ELF-1 (cell line): ENCODE measurements around the gene STAC2.
"Not testable (repeated sequence)": the region's sequence is repeated elsewhere in the genome, so short reads cannot be mapped to it uniquely, and the experiment has no call there.

Source experiments
- DNase-seq: peaks from one replicate; pipeline ENCODE4 v3.0.0-alpha.2; 2016; ENCODE audit warnings: low read depth, low spot score

Gene STAC2, protein sequence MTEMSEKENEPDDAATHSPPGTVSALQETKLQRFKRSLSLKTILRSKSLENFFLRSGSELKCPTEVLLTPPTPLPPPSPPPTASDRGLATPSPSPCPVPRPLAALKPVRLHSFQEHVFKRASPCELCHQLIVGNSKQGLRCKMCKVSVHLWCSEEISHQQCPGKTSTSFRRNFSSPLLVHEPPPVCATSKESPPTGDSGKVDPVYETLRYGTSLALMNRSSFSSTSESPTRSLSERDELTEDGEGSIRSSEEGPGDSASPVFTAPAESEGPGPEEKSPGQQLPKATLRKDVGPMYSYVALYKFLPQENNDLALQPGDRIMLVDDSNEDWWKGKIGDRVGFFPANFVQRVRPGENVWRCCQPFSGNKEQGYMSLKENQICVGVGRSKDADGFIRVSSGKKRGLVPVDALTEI

GRCh38 chr17:39225308-39225958 lies at the start of gene STAC2:
TSS of gene STAC2 (minus strand) at chr17:39225945. CDS start at chr17:39225502, 443 bp downstream.
- DNase-seq: no peak

GRCh38 chr17:39271546-39271945 lies 45.8 kb upstream of the STAC2 start:
- DNase-seq: no peak

DNA sequence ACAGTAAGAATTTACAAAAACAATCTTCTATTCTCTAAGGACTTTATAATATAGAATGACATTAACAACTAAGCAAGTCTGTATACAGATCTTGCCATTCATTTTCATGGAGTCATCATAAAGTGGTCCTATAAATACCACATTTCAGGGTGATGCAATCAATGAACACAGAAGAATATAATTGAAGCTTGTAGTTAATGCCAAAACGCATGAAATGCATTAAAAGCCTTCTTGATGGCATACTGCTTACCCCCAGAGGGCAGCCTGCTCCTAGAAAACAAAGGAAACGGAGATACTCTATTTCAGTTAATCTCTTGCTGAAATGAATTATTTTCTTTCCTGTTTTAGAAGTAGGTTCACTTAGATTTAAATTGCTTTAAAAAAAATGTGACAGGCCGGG lies 45.2 kb upstream of the STAC2 start:
- DNase-seq: no peak

DNA sequence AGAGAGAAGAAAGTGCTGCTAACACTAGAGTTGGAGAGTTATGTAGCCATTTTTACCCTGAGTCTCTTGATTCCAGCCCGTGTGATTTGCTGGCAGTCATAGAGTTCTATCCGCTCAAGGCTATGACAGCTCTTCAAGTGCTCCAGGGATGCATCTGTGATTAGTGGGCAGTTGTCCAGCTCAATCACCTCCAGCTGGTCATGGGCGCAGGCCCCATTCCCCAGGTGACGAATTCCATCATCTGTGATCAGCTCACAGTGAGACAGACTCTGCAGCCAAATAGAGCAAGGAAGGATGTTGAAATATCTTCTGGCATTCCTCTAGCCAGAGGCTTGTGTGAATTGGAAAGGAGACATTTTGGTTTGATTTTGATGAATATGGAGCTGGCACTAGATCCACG lies 38.4 kb upstream of the STAC2 start:
- DNase-seq: no peak

DNA sequence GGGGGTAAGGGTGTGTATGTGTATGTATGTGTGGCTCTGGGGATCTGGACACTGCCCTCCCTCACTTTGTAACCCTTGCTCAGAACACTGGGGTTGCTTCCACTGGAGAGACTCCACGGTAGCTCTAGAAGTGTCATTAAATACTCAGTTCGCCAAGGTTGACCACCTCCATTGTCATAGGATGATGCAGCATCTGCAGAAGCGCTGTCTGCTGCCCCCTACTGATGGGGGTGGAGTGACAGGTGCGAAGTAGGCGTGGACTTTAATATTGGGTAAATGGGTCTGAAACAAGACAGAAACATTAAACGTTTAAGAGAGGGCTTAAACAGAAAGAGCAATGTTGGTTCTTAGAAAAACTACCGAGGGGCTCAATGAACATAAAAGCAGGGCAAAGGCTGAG lies 35.5 kb upstream of the STAC2 start:
- peak; percentile 27 for DNase-seq

DNA sequence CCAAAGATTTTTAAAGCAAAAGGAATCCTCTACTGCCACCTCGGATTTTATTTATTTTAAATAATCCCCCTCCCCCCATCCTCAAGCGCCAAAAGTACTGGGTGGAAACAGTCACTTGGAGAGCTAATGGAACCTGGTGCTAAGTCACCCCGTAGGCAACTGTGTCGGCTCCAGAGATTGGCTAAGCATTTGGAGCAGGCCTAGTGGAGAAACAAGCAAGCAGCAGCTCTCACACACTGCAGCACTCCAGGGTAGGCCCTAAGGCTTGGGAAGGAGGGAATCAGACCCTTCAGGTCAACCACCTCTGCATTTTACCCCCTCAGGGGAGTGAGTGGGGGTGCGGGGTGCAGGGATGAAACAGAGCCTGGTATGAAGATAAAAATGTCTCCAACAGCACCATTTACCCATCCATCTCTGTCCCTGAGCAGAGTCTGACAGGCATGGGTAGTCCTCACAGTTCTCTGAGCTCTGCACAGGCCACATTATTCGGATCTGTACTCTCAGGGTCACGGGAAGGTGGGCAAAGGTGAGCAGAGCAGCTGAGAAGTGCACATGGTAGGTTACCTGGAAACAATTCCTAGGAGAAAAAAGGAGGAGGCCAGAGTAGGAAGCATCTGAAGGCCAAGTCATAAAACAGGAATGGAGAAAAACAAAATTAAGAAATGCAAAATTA lies 27.2 kb upstream of the STAC2 start:
- DNase-seq: peak; percentile 67

GRCh38 chr17:39251997-39252396 lies 26.3 kb upstream of the STAC2 start:
- DNase-seq: no peak

DNA sequence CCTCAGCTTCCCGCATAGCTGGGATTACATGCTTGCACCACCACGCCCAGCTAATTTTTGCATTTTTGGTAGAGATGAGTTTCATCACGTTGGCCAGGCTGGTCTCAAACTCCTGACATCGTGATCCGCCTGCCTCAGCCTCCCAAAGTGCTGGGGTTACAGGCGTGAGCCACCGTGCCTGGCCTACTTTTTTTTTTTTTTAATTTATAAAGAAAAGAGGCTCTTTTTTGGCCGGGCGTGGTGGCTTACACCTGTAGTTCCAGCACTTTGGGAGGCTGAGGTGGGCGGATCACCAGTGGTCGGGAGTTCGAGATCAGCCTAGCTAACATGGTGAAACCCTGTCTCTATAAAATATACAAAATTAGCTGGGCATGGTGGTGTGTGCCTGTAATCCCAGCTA lies 24.3 kb upstream of the STAC2 start:
- not testable (repeated sequence) for DNase-seq

GRCh38 chr17:39246274-39246673 lies 20.5 kb upstream of the STAC2 start:
- DNase-seq: no peak

- peak; percentile 92 for DNase-seq
Observed at GRCh38 chr17:39244600-39245570, 19.1 kb upstream of the STAC2 start.

DNA sequence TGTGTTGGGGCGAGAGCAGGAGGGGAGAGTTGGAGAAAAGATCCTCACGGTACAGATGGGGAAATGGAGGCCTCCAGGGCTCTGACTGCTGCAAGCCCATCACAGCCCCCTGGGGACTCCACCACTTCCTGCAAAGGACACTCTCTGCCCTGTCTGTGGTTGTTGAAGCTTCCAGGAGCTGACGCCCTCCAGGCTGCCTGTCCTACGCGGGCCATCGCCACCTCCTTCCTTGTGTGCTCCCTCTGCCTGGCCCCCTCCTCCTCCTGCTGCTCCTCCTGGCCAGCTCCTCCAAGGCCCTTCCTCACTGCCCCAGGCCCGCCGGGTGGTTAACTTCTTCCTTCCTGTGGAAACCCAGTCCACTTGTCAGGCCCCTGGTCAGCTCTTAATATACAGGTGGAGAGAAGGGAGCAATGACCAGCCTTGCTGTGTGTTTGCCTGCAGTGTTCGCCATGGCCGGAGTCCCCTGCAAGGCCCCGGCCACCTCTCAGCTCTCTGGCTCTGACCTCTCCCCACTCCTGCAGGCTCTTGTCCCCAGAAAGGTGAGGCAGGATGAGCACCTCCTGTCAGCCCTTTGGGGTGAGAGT lies 18.4 kb upstream of the STAC2 start:
- DNase-seq: peak; percentile 67

- DNase-seq: no peak
Observed at GRCh38 chr17:39243155-39243554, 17.4 kb upstream of the STAC2 start.

- no peak for DNase-seq
Observed at GRCh38 chr17:39240631-39241030, 14.9 kb upstream of the STAC2 start.

DNA sequence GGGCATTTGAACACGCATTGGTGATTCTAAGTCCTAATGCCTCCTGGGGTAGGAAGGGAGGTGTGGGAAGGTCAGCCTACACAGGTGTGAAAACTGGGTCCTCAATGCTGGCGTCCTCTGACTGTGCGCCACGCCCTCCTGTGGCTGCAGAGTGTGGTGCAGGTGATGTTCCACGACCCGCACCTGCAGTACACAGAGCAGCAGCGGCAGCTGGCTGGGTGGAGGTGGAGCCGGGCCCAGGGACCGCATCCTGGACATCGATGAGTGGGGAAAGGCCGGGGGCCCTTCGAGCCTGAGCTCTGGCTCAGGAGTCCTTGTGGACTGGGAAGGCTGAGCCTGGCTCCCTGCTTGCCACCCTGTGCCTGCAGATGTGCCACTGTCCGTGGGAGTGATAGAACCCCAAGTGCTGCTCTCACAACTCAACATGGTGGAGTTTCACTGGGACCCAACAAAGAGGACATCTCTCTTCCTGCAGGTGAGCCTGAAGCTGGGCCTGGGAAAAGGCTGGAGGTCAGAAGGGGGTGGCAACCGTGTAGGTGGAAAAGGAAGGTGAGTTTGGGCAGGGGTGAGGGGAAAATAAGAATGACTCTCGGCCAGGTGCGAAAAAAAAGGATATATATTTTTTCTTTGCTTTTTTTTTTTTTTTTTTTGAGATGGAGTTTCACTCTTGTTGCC lies 14.0 kb upstream of the STAC2 start:
- peak; percentile 88 for DNase-seq

- no peak for DNase-seq
Observed at GRCh38 chr17:39238311-39238972, 12.7 kb upstream of the STAC2 start.

GRCh38 chr17:39237586-39237985 lies 11.8 kb upstream of the STAC2 start:
- DNase-seq: no peak

DNA sequence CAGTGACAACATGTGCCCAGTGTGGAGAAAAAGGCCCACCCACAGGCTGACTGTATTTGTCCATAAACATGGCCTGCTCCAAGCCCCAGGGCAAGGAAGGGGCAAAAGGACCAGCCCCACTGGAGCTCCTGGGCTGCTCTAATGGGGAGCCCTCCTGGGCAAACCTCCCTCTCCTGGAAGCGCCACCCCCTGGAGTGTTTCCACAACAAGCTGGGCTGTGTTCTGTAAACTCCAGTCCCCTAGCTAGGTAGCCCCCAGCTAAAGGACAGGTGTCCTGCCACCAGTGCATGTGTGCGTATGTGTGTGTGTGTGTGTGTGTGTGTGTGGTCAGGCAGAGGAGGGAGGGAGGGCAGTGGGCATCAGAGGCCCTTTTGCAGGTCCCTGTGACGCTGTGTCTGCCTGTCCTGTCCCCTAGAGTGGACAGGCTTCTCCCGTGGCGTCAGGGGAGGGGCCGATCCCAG lies 11.3 kb upstream of the STAC2 start:
- peak; percentile 87 for DNase-seq

DNA sequence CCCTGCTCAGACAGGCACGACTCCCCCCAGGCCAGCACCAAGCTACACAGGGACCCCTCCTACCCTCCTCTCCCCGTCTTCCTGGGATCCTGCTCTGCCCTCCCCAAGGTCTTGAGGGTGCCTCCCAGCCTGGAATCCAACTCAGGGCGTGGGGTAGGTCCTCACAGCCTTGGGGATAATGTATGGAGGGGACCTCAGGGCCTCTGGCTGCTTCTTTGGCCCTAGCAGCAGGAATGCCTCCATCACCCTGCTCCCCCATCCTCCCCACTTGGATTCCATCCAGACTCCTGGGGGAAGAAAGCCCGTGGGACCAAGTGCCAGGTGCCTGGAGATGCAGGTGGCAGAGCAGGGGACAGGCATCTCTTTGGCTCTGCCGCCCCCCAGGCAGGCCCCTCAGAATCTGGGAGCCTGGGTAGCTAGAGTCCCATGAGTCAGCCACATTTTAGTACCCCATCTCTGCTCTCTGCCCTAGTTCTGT lies 10.7 kb upstream of the STAC2 start:
- no peak for DNase-seq

GRCh38 chr17:39235555-39236449 lies 10.1 kb upstream of the STAC2 start:
- peak; percentile 93 for DNase-seq
